K562 (cell line): Measurements from ENCODE around the gene VPS11. TPM values are rescaled to one million over a fixed set of nuclear protein-coding genes. Genes with fewer than 3 reads are reported as not detected.

Experiments
- ATF3 ChIP-seq, 2 experiments: fragments of 450-650 bp in 1 of 2; sonication (generic) in 1 of 2; formaldehyde crosslinking in 1 of 2; IDR thresholded peaks in 1 of 2; conservative IDR thresholded peaks in 1 of 2; 2 replicates each; pipeline versions ENCODE4 v1.6.1 to v1.8.1; 2016 to 2023; ENCODE audit warnings: mild to moderate bottlenecking in 2 of 2, moderate library complexity in 2 of 2, inconsistent platforms in 1 of 2, missing genetic modification reagents in 1 of 2
- BRD9 ChIP-seq: fragments of 450-650 bp; IDR thresholded peaks from 2 replicates; pipeline ENCODE4 v1.6.1; 2018; ENCODE audit warnings: low read depth; ENCODE audit not compliant: partially characterized antibody
- CC2D1A ChIP-seq: fragments of 450-650 bp; IDR thresholded peaks from 2 replicates; pipeline ENCODE4 v1.6.1; 2017; ENCODE audit warnings: mild to moderate bottlenecking
- CLOCK ChIP-seq: fragments of 250-450 bp; sonication (Bioruptor Pico); IDR thresholded peaks from 2 replicates; pipeline ENCODE4 v1.4.0; 2020; ENCODE audit warnings: mild to moderate bottlenecking, moderate library complexity, borderline replicate concordance
- E2F5 ChIP-seq: sonication (generic); formaldehyde crosslinking; IDR thresholded peaks from 2 replicates; pipeline ENCODE4 v1.8.0; 2022; ENCODE audit warnings: mild to moderate bottlenecking, missing genetic modification reagents
- E4F1 ChIP-seq: fragments of 250-450 bp; sonication (Bioruptor Pico); IDR thresholded peaks from 2 replicates; pipeline ENCODE4 v1.5.0; 2021; ENCODE audit warnings: mild to moderate bottlenecking, borderline replicate concordance
- GTF2B ChIP-seq: IDR thresholded peaks from 2 replicates; pipeline ENCODE4 v1.6.1; 2011; ENCODE audit not compliant: insufficient read length; ENCODE audit errors: extremely low read depth
- KLF6 ChIP-seq: fragments of 250-450 bp; sonication (Bioruptor Pico); IDR thresholded peaks from 2 replicates; pipeline ENCODE4 v1.4.0; 2020; ENCODE audit warnings: mild to moderate bottlenecking, moderate library complexity, borderline replicate concordance
- NBN ChIP-seq: fragments of 450-650 bp; IDR thresholded peaks from 2 replicates; pipeline ENCODE4 v1.6.1; 2016; ENCODE audit warnings: low read depth, mild to moderate bottlenecking
- RAD21 ChIP-seq, 2 experiments: fragments of 250-450 bp in 1 of 2; fragments of 450-650 bp in 1 of 2; sonication (Bioruptor Pico) in 1 of 2; formaldehyde crosslinking in 1 of 2; IDR thresholded peaks in 1 of 2; conservative IDR thresholded peaks in 1 of 2; 2 replicates each; pipeline versions ENCODE4 v1.4.0 to v1.8.0; 2020 to 2022; ENCODE audit warnings: mild to moderate bottlenecking in 2 of 2, moderate library complexity in 1 of 2
- RAD51 ChIP-seq: fragments of 450-650 bp; IDR thresholded peaks from 2 replicates; pipeline ENCODE4 v1.7.1; 2016; ENCODE audit warnings: low read depth, mild to moderate bottlenecking, borderline replicate concordance
- STAT5B ChIP-seq: fragments of 250-450 bp; sonication (Bioruptor Pico); IDR thresholded peaks from 2 replicates; pipeline ENCODE4 v1.8.0; 2021; ENCODE audit warnings: mild to moderate bottlenecking, inconsistent platforms
- TFE3 ChIP-seq: fragments of 450-650 bp; formaldehyde crosslinking; IDR thresholded peaks from 2 replicates; pipeline ENCODE4 v1.4.0; 2020; ENCODE audit warnings: mild to moderate bottlenecking, mixed read lengths
- ZNF449 ChIP-seq: fragments of 250-450 bp; sonication (Bioruptor Pico); IDR thresholded peaks from 2 replicates; pipeline ENCODE4 v1.8.0; 2022; ENCODE audit warnings: moderate library complexity, mild to moderate bottlenecking, inconsistent platforms
- polyA plus RNA-seq, 8 experiments: library from polyadenylated mRNA; depleted of rRNA in 4 of 8; stranded (reverse) in 5 of 8; unstranded in 3 of 8; fragments of >200 nt; fragmentation: Nextera tagmentation in 2 of 8; fragmentation: Illumina TruSeq in 1 of 8; extraction: Ambion mirVana in 2 of 8; extraction: Trizol in 1 of 8; gene quantifications; 2 replicates each; pipeline versions ENCODE4 v1.2.1 to v1.2.3, GENCODE V29; 2011 to 2014; ENCODE audit warnings: inconsistent platforms in 1 of 8, missing spikeins in 1 of 8
- total RNA-seq, 7 experiments: library from RNA; depleted of rRNA in 6 of 7; stranded (reverse); fragments of >200 nt in 6 of 7; fragmentation: Illumina TruSeq in 2 of 7; extraction: Trizol in 2 of 7; gene quantifications; 2 replicates each; pipeline versions ENCODE4 v1.2.1 to v1.2.3, GENCODE V29; 2011 to 2021; ENCODE audit warnings: low replicate concordance in 1 of 7

The VPS11 gene
- total and polyA plus RNA-seq, 9 of the 15 experiments (the other 6 are each of a cell fraction or from before 2014, with no cell fraction given), result 14.1 to 35.5 (median 27.5) TPM

- TF ChIP-seq KLF6 (CRISPR knock-in tag), result no peak
- TF ChIP-seq BRD9, result peak; percentile 61
- no peak for TF ChIP-seq GTF2B
- 0 out of 2 replicates have a peak, but pooled peaks have one; percentile 37 for TF ChIP-seq NBN
- no peak for TF ChIP-seq E4F1
- TF ChIP-seq ZNF449 (CRISPR knock-in tag), result no peak
- peak; percentile 45 to 62 for TF ChIP-seq RAD21 (CRISPR knock-in tag; conservative IDR thresholded peaks at IDR 0.05 in 1 of 2, IDR thresholded peaks at IDR 0.05 in 1 of 2)
- TF ChIP-seq E2F5 (CRISPR knock-in tag), result no peak
- TF ChIP-seq ATF3 (IDR thresholded peaks at IDR 0.05), result no peak
- no peak for TF ChIP-seq ATF3 (CRISPR knock-in tag; conservative IDR thresholded peaks at IDR 0.05)
- TF ChIP-seq CLOCK (CRISPR knock-in tag), result no peak
- no peak for TF ChIP-seq TFE3 (CRISPR knock-in tag)
- 0 out of 2 replicates have a peak, but pooled peaks have one; percentile 22 for TF ChIP-seq CC2D1A
- no peak for TF ChIP-seq RAD51
- no peak for TF ChIP-seq STAT5B (CRISPR knock-in tag)
Measured at GRCh38 chr11:119100246-119100970, 32.8 kb downstream of the VPS11 start (continued).
